Inflammatory macrophage treated with lipopolysaccharide for 1 hour (primary cell): ENCODE measurements around the gene DRD2.

ENCODE experiments used
- DNase-seq, 2 donors: peaks; one replicate each; pipeline ENCODE4 v3.0.0-alpha.2; 2020 to 2022

The DRD2 gene

DNA sequence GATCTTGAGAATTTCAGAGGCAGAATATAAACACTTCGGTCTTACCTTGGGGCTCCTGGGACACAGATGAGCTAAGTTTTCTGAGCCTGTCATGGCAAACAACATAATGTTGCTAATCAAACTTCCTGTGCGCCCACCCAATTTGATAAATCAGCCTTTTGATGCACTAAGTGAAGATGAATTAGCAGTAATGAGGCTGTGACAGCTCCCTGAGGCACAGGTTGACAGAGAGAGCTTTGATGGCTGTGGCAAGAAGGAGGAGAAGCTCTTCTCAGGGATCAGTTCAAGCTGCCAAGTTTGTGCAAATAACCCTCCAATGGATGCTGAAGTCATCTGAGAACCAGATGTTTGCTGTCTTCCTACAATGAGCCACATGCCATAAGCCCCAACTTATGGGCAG lies 34.4 kb downstream of the DRD2 start:
- DNase-seq: no peak

DNA sequence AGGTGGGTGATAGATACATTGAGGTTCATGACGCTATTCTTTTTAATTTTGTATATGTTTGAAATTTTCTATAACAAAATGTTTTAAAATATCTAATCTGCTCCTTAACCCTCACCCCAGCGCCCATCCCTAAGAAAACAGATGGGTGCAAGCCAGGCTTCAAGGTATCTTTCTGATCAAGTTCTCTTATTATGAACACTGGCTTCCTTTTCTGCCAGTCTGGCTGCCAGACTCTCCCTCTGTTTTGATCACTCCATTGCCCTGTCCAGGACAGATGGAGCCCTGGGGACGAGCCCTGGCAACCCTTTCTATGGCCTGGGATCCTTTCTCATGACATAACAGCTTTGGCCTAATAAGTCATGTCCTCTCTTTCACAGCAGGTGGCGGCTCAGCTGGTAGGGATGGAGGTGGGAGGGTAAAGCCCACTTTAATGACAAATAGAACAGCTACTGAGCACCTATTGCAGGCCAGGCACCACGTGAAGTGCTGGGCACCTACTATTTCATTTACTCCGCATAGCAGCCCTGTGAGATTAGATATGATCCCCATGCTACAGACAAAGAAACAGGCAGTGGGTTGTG lies 38.4 kb downstream of the DRD2 start:
- no peak for DNase-seq

DNA sequence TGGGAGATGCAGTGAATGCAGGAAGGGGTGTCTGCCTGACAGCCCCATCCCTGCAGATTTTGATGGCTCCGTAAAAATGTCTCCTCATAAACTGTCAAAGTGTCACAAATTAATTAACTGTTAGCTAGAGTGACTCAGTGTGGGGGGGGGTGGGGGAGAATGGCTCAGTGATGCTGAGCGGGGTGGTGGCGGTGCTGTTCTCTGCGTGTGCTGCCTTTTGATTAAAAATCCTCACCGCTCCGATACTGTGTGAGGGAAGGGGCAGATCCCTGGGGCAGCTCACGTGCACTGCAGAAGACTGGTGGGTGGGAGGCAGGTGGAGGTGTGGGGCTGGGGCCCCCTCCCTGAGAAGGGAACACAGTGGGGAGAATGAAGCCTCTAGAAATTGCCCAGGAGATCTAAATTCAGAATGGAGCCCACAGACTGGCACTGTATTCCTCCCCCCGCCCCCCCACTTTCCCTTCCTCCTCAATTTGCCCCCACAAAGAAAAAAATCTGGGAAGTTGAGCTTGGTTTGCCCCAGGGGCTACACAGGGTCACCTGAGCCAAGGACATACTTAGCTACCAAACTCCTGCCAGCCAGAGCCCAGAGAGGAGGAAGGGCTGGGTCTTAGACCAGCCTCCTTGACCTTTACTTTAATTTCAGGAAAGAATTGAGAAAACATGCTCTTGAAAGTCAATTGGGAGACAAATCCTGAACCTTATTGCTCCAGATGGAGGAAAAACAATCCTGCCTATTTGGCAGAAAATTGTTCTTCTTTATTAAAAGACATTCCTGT lies 39.8 kb downstream of the DRD2 start:
- DNase-seq: no peak

DNA sequence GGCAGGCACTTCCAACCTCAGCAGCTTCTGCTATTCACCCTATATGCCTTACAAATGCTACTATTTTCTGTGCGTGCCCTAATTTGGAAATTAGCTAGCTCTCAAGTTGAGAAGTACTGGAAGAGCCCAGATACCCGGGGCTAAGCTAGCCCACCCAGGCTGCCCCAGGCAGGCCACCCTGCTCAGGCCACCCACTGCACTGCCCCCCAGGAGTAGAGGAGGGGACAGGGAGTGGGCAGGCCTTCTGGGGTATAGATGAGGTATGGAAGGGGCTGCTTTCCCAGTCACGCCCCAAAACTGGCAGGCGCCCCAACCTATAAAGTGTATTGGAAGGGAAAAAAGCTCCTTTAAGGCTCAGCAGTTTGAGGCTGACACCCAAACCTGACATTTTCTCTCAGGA lies 43.5 kb downstream of the DRD2 start:
- no peak for DNase-seq

DNA sequence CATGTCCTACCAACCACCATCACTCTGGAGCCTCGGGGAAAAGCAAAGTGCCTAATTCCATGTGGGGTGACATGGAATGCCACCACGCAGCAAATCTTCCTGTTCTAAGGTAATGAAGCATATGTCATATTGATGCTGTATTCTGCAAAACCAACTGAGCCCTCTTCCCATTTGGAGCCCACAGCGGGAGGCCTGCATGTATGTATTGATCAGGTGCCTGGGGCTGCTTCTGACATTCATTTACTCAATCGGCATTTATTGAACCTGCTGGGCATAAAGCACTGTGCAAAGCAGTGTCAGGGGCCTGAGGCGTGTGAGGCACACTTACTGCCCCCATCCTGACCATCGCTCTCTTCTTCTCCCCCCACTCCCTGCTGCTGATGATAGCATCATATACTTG lies 48.5 kb downstream of the DRD2 start:
- DNase-seq: no peak

DNA sequence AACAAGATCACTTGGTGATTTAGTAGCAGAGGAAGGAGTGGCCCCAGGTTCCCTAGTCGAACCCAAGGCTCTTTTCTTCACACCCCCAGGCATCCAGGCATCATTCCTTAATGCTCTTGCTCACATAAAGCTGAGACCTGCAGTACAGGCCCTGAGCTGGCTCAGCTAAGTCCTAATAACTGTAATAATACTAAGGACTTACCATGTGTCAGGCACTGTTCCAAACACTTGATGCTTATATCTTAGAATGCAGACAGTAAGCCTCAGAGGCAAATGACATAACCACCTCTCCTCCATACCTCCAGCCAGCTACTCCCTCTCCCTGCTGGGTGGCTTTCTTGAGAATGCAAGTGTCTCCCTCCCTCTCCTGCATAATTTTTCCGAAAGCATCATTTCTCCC lies 54.4 kb downstream of the DRD2 start:
- no peak for DNase-seq

DNA sequence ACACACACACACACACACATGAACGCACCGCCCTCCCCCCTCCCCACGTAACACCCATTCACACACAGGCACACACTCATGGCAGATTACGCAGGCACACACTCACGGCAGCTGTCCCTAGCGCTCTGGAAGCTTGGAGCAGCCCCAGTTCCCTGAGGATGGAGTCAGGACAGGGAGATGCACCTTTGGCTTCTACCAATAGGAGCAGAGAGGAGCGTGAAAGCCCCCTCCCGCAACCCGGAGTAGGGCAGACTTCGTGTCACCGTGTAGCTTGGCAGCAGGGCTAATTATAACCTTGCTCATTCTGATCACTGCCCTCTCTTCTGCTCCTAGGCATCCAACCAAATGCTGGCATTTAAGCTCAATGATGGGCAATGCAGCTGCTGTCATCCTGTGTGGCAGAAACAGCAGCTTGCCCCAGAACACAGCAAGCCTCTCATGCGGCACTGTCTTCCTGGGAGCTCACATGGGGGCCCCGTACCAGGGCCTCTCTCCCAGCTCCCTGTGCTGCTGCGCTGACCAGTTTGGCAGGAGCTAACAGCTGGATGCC lies 55.7 kb downstream of the DRD2 start:
- DNase-seq: no peak

DNA sequence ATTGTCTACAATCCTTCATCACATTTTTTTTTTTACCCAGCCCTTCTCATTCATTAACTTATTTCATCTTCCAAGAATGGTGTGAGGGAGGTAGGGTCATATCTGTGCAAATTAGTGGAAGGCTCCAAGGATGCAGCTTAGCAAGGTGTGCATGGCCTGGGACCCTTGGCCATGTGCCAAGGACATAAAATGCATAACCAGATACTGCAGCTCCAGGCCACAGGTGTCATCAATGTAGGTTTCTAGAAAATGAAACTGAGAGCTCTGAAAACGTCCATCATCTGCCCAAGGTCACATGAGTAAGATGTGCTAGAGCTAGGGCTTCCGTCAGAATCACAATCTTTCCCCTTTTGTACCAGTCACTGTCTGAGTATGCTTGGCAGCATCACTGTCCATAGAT lies 57.8 kb downstream of the DRD2 start:
- DNase-seq: no peak

DNA sequence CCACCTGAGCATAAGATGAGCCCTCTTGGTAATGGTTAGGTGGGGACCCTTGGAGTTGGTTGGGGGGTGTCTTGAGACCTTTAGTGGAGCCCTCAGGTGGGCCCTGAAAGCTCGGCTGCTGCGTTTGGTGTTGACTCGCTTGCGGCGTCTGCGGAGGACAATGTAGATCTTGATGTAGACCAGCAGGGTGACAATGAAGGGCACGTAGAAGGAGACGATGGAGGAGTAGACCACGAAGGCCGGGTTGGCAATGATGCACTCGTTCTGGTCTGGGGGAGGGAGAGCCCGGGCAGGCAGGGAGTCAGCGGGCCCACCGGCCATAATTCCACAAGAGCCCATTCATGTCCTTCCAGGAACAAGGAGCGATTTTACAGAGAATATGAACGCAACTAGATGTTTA lies 59.9 kb downstream of the DRD2 start:
- no peak for DNase-seq

DNA sequence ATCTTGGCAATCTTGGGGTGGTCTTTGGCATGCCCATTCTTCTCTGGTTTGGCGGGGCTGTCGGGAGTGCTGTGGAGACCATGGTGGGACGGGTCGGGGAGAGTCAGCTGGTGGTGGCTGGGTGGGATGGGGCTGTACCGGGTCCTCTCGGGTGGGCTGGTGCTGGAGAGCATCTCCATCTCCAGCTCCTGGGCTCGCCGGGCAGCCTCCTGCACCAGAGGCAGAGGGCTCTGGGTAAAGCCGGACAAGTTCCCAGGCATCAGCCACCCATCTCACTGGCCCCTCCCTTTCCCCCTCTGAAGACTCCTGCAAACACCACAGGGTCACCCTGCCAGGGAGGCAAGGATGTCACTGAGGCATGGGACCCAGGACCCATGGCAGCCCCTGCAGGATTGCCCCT lies 62.5 kb downstream of the DRD2 start:
- DNase-seq: no peak

DNA sequence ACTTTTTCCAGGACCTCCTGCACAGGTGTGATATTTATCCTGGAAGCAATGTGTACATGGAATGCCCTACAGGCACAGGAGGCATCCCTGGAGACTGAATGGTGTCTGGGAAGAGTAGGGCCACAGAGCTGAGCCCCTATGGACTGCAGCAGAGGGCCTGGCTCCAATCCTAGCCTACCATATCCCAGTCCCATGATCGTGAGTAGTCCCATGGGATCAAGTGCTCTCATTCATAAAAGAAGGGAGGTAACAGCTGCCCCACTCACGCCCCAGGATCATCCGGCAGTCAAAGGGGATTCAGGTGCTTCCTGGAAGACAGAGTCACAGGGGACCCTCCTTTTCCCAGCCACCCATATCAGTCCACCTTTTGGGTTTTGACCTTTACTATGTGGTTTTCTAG lies 63.7 kb downstream of the DRD2 start:
- no peak for DNase-seq

DNA sequence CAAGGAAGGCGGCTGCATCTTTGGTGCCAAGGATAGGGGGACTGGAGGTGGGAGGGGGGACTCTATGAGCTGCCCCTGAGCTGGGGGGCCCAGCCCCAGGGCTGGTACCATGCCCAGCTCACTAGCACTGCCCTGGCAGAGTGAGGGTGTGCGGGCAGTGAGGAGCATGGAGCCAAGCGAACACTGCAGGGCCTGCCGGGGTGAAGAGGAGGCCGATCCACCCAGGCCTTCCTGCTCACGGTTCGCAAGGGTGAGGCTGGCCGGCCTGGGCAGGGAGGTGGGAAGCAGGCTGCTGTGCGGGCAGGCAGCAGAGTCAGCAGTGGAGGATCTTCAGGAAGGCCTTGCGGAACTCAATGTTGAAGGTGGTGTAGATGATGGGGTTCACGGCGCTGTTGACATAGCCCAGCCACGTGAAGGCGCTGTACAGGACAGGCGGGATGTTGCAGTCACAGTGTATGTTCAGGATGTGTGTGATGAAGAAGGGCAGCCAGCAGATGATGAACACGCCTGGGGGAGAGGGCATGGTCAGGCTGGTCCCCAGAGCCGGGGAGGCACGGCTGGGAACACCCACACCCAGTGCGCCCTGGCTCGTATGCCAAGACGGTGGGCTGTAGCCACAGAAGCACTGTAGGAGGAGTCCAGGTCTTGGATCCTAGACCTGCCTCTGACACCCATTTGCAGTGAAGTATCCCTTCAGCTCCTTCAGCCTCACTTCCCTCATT lies 64.6 kb downstream of the DRD2 start:
- no peak for DNase-seq

DNA sequence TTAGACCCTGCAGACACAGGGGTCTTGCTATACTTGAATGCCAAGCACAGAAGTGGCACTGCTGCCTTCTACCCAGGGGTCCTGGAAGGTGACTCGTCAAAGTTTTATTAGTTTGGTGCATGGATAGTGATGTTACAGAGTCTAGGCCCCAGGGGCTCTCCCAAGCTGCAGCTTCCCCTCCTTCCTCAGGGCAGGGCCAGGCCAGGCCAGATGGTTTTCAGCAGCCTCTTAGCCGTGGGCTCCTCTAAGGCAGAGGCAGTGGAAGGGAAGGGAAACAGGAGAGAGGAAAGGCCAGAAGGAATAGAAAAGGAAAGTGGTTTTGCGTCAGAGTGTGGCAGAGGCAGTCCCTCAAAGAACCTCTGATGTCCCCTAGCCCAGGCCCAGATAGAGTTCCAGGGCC lies 65.7 kb downstream of the DRD2 start:
- no peak for DNase-seq

DNA sequence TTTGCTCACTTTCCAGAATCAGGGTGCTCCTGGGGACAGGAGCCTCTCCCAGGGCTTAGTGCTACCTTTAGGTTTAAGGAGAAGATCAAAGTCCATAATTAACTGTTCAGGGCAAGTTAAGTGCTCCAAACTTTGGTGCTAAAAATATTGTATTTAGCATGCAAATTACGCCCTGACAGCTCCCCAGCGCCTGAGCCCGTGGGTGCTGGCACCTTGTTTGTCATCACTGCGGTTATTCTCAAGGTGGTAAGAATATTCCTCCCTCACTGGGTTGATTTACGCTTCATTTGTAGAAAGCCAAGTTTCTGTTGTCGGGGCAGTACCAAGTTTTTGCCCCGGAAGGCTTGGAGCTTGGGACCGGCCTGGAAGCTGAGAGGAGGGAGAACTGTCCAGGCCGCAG lies 66.3 kb downstream of the DRD2 start:
- DNase-seq: no peak

DNA sequence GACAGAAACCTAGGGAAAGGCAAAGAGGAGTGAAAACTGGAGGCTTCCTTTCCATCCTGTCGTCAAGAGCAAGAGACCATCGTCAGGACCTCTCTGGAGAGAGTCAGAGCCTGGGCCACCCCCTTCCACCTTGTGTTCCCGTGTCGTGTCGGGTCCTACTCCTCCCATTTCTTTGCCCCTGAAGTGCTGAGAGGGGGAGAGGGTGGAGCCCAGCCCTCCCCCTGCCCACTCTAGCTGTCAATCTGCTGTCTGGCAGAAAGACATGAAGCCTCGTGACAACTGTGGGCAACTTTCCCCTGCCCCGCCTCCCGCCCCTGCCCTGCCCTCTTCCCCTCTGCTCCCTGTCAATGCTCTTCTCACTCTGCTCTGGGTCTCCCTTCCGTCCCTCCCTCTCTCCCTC lies 67.0 kb downstream of the DRD2 start:
- no peak for DNase-seq

DNA sequence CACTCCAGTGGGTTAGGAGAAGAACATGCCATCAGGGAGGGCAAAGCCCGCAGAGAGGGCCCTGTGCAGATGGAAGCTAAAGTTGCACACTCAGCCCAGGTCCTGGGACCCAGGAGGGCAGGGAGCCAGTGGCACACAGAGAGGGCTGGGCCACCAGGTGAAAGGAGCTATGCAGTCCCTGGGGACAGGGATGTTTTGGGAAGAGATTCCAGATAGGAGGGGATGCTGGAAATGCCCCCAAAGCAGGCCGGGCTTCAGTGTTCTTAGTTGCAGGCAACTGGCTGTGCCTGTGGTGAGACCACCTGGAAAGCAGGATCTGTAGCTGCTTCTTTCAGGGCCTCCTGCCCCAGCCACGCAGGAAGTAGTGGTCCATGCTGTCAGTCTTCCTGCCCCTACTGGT lies 68.0 kb downstream of the DRD2 start:
- no peak for DNase-seq

DNA sequence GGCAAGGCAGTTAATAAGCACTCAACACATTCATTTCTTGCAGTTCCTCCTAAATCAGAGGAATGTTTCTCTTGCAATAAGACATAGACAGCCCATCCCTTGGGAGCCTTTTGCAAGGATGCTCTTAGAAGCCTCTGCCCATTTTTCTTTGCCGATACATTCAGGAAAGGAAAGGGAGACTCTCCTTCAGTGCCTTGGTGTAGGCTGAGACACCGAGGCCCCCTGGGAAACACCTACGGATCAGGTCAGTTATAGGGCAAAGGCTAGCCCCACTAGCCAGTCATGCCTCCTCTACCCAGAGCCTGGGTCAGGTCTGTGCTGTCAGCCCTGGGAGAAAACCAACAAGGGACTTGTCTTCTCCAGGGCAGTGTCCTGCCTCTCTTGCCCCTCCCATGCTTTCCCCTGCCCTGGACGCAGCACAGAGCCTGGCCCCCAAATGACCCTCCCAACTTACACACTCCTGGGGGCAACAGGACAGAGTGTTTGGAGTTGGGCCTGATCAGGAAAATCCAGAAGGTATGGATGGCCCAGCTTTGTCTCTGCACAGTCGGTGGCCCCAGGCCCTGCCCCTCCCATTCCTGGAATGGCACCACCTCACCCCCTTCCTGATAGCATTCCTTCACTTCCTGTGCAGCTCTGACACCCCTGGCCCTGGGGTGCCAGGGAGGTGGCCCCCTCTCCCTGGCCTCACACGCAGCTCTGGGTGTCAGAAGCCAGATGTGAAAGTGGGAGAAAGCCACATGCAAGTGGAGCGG lies 69.3 kb downstream of the DRD2 start:
- DNase-seq: no peak

DNA sequence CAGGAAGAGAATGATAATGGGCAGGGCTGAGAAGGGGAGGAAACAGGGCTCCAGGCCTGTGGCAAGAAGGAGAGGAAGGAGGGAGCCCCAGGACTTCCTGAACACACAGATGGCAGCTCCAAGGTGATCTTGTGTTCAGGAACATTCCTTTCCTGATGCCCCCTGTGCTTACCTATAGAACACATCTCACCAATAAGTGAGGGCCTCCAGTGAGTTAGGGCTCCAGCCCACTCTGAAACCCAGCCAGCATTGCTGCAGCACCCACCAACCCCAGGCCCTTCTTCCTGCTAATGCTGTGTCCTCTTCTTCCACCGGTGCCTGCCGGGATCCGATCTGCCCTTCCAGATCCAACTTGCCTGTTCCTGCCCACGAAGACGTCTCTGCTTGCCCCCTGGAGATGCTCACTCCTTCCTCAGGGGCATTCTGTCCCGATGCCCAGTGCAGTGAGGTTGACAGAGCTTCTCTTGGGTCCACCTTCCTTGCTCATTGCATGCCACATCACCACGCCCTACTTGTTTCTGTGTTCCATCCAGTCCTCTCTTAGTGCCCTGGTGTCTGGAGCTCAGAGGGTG lies 70.3 kb downstream of the DRD2 start:
- DNase-seq: no peak

DNA sequence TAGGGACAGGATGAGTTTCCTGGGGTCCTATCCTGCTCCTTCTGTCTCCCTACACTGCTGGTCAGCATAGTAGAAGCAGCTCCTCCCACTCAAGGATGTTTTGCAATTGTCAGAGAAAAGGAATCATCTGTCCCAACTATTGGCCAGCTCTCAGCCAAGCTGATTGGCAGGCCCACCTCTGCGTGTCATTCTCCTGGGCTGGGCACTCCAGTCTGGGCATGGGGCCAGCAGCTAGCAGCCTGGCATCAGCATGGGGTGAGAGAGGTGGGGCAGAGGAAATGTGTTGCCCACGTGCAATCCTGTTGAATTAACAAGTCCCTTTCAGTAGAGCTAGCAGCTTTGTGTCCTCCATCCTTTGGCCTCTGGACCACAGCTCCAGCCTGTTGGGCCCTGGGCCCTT lies 73.5 kb downstream of the DRD2 start:
- DNase-seq: peak; percentile 7 to 19

DNA sequence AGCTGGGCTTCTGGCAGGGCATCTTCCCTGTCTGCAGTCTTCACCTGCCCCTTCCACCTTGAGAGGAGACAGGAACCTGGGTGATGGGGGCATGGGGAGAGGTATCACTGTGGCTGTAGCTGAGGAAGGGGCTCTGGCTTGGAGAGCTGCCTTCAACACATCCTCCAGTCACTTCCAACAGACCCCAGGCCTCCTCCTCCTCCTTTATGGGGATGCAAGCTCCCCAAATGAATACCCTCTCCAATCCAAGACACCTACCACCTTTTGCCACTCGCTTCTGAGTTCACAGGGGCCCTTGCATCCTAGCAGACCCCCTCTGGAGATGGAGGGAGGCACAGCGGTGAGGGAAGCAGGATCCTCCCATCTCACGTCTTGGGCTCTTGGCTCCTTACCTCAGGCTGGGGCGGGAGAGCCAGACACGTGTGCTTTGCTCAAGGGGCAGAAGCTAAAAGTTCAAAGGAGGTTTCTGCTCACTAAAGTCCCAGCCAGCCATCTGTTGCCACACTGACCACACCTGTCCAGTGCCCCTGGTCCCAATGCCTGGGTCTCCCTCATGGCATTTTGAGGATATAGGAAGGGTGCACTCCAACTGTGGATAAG lies 74.5 kb downstream of the DRD2 start:
- DNase-seq: no peak

DNA sequence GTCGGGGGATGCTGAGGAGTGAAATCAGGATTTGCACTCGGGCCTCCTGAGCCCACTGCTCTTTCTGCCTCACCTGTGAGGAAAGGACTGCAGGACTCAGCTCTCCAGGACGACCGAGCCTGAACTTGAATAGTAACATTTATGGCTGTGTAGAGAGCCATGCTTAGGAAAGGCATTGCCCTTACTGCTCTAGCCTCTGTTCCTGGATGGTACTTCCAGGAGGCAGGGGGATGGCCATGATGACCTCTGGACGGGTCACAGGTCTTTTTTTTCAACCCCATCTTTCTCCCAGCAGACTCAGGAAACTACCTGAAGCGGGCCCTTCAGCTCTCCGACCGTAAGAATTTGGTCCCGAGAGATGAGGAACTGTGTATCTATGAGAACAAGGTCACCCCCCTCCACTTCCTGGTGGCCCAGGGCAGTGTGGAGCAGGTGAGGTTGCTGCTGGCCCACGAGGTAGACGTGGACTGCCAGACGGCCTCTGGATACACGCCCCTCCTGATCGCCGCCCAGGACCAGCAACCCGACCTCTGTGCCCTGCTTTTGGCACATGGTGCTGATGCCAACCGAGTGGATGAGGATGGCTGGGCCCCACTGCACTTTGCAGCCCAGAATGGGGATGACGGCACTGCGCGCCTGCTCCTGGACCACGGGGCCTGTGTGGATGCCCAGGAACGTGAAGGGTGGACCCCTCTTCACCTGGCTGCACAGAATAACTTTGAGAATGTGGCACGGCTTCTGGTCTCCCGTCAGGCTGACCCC lies 76.3 kb downstream of the DRD2 start:
- DNase-seq: no peak

DNA sequence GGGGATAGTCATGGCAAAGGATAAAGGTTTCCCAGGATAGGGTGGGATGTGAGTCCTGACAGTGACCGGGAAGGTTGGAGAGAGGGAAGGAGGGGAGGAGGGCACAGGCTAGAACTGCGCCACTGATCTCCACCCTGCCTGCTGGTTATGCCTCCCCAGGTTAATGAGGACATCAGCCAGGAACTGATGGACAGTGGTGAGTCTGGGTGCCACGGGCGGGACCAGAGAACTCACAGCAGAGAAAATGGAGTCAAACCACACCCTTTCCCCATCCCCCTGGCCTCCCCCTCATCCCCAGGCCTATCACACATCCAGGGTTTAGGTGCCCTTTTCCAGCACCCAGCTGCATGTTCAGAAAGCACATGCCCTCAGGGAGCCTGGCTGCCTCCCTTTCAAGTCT lies 77.4 kb downstream of the DRD2 start:
- DNase-seq: no peak
